Measurements from ENCODE around the gene SAMD10.

GRCh38 chr20:64027981-64028685 is 48.7 kb upstream of the SAMD10 start:
- TF ChIP-seq CREB1 (IDR thresholded peaks at IDR 0.05) (no peak), MAFK (IDR thresholded peaks at IDR 0.05; ENCODE audit: low read depth, low read length) (no peak), SP1 (IDR thresholded peaks at IDR 0.05; ENCODE audit: low read depth, low read length) (no peak), CTCF (IDR thresholded peaks at IDR 0.05; ENCODE audit: control extremely low read depth in 1 of 3, insufficient read depth in 1 of 3, low read depth in 1 of 3, low read length in 3 of 3) (no peak), POLR2AphosphoS5 (IDR thresholded peaks at IDR 0.05; ENCODE audit: low read depth, low read length) (no peak), TAF1 (IDR thresholded peaks at IDR 0.05; ENCODE audit: low read depth, low read length) (no peak)

Measured in H1 (cell line).